Mesothelial cell of epicardium (in vitro differentiated cells): Measurements from ENCODE around the gene ARMH1. TPM values are rescaled to one million over a fixed set of nuclear protein-coding genes. Genes with fewer than 3 reads are reported as not detected.

ENCODE experiments used
- DNase-seq, 2 experiments: peaks; one replicate each; pipeline ENCODE4 v3.0.0; 2021; ENCODE audit warnings: low spot score in 2 of 2; ENCODE audit not compliant: unreplicated experiment in 2 of 2
- H3K27ac Mint-ChIP-seq: 2 replicates; pipeline ENCODE4 v1.8.0; 2021; ENCODE audit warnings: mixed read lengths
- H3K27me3 Mint-ChIP-seq: 2 replicates; pipeline ENCODE4 v1.8.0; 2021; ENCODE audit warnings: low read depth, mixed read lengths
- H3K36me3 Mint-ChIP-seq: 2 replicates; pipeline ENCODE4 v1.8.0; 2021; ENCODE audit warnings: mixed read lengths
- H3K4me1 Mint-ChIP-seq: 2 replicates; pipeline ENCODE4 v1.8.0; 2021; ENCODE audit warnings: mixed read lengths
- H3K4me3 Mint-ChIP-seq: 2 replicates; pipeline ENCODE4 v1.8.0; 2021; ENCODE audit warnings: mild to moderate bottlenecking, moderate library complexity, mixed read lengths
- H3K9me3 Mint-ChIP-seq: 2 replicates; pipeline ENCODE4 v1.8.0; 2021; ENCODE audit warnings: mixed read lengths
- CTCF ChIP-seq: fragments of 200-600 bp; sonication (generic); IDR thresholded peaks from one replicate; pipeline ENCODE4 v1.5.0; 2021; ENCODE audit warnings: antibody characterized with exemption; ENCODE audit not compliant: unreplicated experiment
- total RNA-seq: library from RNA; stranded (reverse); gene quantifications from 3 replicates; pipeline ENCODE4 v1.2.1, GENCODE V29; 2021

ARMH1 gene
- total RNA-seq, 1 donor from 2014 or later = 19.1 TPM

- peak overlapping the region; percentile 85 for H3K4me3 Mint-ChIP-seq
- H3K36me3 Mint-ChIP-seq = peaks cover 6% of the 10 kb centered on the region
- peaks cover 20% of the 10 kb centered on the region for H3K4me1 Mint-ChIP-seq
- no peak for TF ChIP-seq CTCF
- DNase-seq = peak; percentile 70 to 89
- peak overlapping the region; percentile 97 for H3K27ac Mint-ChIP-seq
- H3K9me3 Mint-ChIP-seq = no peaks in the 10 kb centered on the region
- H3K27me3 Mint-ChIP-seq = no peaks in the 10 kb centered on the region
These were observed 42.6 kb upstream of the ARMH1 start for GRCh38 chr1:44631647-44632539.

- Mint-ChIP-seq H3K27ac (peak overlapping the region; percentile 96), H3K27me3 (no peaks in the 10 kb centered on the region), H3K4me1 (peaks cover 20% of the 10 kb centered on the region), H3K36me3 (peaks cover 7% of the 10 kb centered on the region), H3K9me3 (no peaks in the 10 kb centered on the region), H3K4me3 (peak overlapping the region; percentile 85)
- no peak for TF ChIP-seq CTCF
- no peak for DNase-seq
These were observed 41.9 kb upstream of the ARMH1 start for GRCh38 chr1:44632598-44632997.

GRCh38 chr1:44634606-44635189 lies 39.8 kb upstream of the ARMH1 start:
- peaks cover 14% of the 10 kb centered on the region for H3K36me3 Mint-ChIP-seq
- H3K27me3 Mint-ChIP-seq = no peaks in the 10 kb centered on the region
- H3K9me3 Mint-ChIP-seq = no peaks in the 10 kb centered on the region
- DNase-seq = no peak
- H3K4me1 Mint-ChIP-seq = peaks cover 20% of the 10 kb centered on the region
- H3K4me3 Mint-ChIP-seq = no peak overlapping the region
- no peak overlapping the region for H3K27ac Mint-ChIP-seq
- TF ChIP-seq CTCF = no peak

- H3K9me3 Mint-ChIP-seq = no peaks in the 10 kb centered on the region
- H3K36me3 Mint-ChIP-seq = peaks cover 14% of the 10 kb centered on the region
- no peaks in the 10 kb centered on the region for H3K27me3 Mint-ChIP-seq
- H3K27ac Mint-ChIP-seq = no peak overlapping the region
- H3K4me1 Mint-ChIP-seq = peaks cover 20% of the 10 kb centered on the region
- no peak for TF ChIP-seq CTCF
- DNase-seq = no peak
- H3K4me3 Mint-ChIP-seq = no peak overlapping the region
These were observed 39.1 kb upstream of the ARMH1 start for GRCh38 chr1:44635439-44635838.

GRCh38 chr1:44636083-44636687 lies 38.3 kb upstream of the ARMH1 start:
- no peaks in the 10 kb centered on the region for H3K9me3 Mint-ChIP-seq
- H3K27me3 Mint-ChIP-seq = no peaks in the 10 kb centered on the region
- no peak overlapping the region for H3K27ac Mint-ChIP-seq
- peaks cover 13% of the 10 kb centered on the region for H3K4me1 Mint-ChIP-seq
- H3K36me3 Mint-ChIP-seq = peaks cover 14% of the 10 kb centered on the region
- TF ChIP-seq CTCF = no peak
- no peak overlapping the region for H3K4me3 Mint-ChIP-seq
- no peak for DNase-seq
